GM21367 (cell line): ENCODE results near the gene NUFIP2.
"Not testable (repeated sequence)": the region's sequence is repeated elsewhere in the genome, so short reads cannot be mapped to it uniquely, and the experiment has no call there.

Source experiments
- ATAC-seq: cut with Tn5 transposase; IDR thresholded peaks from one replicate; pipeline ENCODE4 v1.9.1; 2021; ENCODE audit not compliant: unreplicated experiment

Gene NUFIP2, protein sequence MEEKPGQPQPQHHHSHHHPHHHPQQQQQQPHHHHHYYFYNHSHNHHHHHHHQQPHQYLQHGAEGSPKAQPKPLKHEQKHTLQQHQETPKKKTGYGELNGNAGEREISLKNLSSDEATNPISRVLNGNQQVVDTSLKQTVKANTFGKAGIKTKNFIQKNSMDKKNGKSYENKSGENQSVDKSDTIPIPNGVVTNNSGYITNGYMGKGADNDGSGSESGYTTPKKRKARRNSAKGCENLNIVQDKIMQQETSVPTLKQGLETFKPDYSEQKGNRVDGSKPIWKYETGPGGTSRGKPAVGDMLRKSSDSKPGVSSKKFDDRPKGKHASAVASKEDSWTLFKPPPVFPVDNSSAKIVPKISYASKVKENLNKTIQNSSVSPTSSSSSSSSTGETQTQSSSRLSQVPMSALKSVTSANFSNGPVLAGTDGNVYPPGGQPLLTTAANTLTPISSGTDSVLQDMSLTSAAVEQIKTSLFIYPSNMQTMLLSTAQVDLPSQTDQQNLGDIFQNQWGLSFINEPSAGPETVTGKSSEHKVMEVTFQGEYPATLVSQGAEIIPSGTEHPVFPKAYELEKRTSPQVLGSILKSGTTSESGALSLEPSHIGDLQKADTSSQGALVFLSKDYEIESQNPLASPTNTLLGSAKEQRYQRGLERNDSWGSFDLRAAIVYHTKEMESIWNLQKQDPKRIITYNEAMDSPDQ

GRCh38 chr17:29293890-29294579, at the start of gene NUFIP2:
Gene NUFIP2, minus strand, starts transcription at chr17:29294148. Its CDS starts 89 bp downstream, at chr17:29294059.
- ATAC-seq, result peak; percentile 67

GRCh38 chr17:29342158-29342765, 48.3 kb upstream of the NUFIP2 start:
- ATAC-seq, result no peak

- no peak for ATAC-seq
Observed at GRCh38 chr17:29341726-29342125, 47.8 kb upstream of the NUFIP2 start.

GRCh38 chr17:29339016-29339415, 45.1 kb upstream of the NUFIP2 start:
- not testable (repeated sequence) for ATAC-seq

DNA sequence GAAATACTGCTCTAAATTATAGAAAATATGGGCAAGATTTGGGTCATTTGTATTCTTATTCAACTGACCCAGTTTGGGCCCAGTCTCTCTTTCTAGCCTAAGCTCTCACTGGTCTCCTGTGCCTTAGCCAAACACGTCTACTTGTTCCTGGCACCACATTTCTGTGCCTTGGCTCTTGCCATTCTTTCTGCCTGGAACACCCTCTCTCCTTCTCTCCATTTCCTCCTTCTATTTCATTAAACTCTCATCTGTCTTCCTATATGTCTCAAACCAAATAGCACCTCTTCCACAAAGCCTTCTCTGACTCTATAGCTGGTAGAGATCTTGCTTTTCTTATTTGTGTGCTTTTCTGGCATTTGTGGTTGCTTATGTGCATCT, 37.7 kb upstream of the NUFIP2 start:
- ATAC-seq, result no peak

DNA sequence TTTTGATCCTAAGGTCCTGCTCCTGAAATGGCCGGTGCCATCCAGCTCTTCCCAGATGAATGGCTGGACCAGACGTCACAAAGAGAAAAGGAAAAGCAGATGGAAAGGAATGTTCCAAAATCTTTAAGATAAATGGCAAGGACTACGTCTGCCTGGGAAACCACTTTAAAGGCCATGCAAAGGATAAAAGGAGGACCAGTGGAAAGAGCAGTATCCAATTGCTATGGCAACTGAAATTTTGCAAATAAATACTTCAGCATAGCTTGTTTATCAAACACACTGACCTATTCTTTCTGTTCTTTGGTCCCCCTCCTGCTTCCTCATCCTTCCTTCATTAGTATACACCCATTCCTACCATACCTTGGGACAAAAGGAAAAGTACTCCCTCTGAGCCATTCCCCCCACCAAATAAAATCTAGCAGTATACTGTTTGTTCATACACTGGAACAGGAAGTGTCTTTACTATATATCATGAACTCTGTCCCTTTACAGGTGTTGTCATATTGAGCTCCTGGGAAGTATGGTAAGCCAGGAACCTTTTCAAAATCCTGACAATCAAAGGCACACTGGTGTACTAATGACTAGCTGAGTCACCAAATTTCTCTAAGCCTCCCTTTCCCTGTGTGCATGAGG, 37.2 kb upstream of the NUFIP2 start:
- ATAC-seq, result no peak

GRCh38 chr17:29327412-29327811, 33.5 kb upstream of the NUFIP2 start:
- ATAC-seq, result no peak

DNA sequence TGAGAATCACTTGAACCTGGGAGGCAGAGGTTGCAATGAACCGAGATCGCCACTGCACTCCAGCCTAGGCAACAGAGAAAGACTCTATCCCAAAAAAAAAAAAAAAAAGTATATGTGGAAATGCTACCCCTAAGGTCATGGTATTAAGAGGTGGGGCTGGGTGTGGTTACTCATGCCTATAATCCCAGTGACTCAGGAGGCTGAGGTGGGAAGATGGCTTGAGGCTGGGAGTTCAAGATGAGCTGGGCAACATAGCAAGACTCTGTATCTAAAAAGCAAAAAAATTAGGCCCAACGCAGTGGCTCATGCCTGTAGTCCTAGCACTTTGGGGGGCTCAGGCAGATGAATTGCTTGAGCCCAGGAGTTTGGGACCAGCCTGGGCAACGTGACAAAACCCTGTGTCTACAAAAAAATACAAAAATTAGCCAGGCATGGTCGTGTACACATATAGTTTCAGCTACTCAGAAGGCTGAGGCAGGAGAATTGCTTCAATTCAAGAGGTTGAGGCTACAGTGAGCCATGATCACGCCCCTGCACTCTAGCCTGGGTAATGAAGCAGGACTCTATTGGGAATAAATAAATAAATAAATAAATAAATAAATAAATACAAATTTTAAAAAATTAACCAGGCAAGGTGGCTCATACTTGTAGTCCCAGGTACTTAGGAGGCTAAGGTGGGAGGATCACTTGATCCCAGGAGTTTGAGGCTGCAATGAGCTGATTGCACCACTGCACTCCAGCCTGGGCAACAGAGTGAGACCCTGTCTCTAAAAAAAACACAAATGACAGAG, 32.3 kb upstream of the NUFIP2 start:
- ATAC-seq, result no peak

DNA sequence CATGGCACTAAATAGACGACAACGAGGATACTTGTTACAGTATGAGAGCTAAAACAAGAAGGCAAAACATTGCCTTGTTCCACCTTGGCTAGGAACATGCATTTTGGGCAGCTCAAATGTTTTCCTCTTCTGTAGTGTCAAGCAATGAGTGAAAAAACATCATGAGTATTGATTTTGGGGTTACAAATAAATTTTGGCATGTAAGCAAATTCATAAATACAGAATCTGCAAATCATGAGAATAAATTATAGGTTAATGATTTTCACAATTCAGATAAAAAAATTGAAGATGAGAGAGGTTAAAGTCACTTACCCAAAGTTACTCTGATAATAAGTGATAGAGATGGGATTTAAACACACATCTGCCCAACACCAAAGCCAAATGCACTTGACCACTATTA, 28.4 kb upstream of the NUFIP2 start:
- no peak for ATAC-seq

- ATAC-seq, result no peak
Observed at GRCh38 chr17:29303386-29303785, 9.4 kb upstream of the NUFIP2 start.

DNA sequence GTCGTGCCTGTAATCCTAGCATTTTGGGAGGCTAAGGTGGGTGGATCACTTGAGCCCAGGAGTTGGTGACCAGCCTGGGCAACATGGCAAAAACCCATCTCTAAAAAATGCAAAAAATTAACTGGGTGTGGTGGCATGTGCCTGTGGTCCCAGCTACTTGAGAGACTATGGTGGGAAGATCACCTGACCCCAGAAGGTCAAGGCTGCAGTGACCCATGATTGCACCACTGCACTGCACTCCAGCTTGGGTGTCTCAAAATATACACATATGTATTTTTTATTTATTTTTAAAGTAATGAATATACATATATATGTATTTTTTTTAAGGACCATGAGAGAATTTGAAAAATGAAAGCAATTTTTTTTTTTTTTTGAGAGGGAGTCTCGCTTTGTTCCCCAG, 5.1 kb upstream of the NUFIP2 start:
- no peak for ATAC-seq

- no peak for ATAC-seq
Observed at GRCh38 chr17:29295420-29295819, 1.5 kb upstream of the NUFIP2 start.

DNA sequence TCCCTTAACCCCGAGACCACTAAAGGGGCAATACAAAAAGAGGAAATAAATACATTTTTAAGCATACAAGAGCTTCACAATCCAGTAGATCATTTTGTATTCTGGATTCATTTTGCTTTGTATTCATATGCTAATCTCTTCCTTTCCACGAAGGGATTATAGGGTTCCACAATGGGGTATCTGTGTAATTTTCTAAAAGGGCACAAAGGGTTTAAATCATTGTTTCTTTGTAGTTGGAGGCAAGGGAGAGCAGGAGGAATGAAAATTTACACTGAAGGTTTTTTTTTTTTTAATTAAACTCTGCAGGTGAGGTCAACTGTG, 592 bp upstream of the NUFIP2 start:
- no peak for ATAC-seq

GRCh38 chr17:29292992-29293889, 707 bp downstream of the NUFIP2 start:
- no peak for ATAC-seq

DNA sequence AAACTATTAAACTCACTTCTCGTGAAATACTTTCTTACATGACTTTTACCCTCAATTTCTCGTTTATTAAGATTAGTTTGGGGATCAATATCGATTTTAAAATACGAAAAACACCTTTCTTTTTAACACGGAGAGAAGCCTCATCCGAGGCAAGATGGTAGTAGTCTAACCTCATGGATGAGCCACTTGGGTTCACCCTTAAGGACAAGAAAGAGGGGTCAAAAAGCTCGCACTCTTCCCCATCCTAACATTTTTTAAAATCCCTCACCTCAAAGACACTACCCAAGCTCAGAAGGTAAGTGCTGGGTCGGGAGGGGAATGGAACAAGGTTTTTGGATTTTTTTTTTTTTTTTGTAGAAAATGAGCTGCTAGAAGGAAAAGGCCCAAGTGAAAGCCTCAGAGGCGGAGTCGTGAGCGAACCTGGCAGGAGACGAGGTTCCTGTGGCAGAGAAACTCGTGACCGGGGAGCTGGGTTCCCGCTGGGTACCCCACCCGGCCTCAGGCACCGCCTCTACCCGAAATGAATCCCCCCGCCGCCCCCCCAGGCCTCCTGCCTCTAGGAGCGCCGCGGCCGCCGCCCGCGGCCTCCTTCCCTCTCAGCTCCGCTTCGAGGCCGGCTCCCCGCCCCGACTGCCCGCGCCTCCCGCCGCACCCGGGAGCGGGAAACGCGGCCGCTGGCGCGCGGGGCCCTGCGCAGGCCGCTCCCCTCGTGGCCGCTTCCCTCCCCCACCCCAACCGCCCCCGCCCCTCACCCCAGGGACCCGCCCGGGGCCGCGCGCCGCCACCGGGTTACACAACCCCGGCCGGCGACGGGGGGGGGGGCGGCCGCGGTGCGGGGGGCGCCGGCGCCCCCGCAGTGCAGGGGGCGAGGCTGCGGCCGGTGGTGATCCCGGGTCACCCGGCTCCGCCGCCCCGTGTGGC, 1.6 kb downstream of the NUFIP2 start:
- ATAC-seq, result no peak

- no peak for ATAC-seq
Observed at GRCh38 chr17:29291163-29291752, 2.7 kb downstream of the NUFIP2 start.

GRCh38 chr17:29289852-29290251, 4.1 kb downstream of the NUFIP2 start:
- no peak for ATAC-seq

- no peak for ATAC-seq
Observed at GRCh38 chr17:29283961-29284360, 10.0 kb downstream of the NUFIP2 start.
